Activated T-cell treated with anti-CD3 and anti-CD28 coated beads, Interleukin-2, amount 50 U/mL, for 24 hours (primary cell): ENCODE measurements around the gene RYK.
"Not testable (repeated sequence)": the region's sequence is repeated elsewhere in the genome, so short reads cannot be mapped to it uniquely, and the experiment has no call there.

Experiments used
- DNase-seq: peaks from one replicate; pipeline ENCODE4 v3.0.0-alpha.2; 2020
- H3K27ac Mint-ChIP-seq: 2 replicates; pipeline ENCODE4 v1.8.0; 2020; ENCODE audit warnings: mild to moderate bottlenecking, mixed read lengths
- H3K27me3 Mint-ChIP-seq: 2 replicates; pipeline ENCODE4 v1.8.0; 2020; ENCODE audit warnings: mixed read lengths
- H3K36me3 Mint-ChIP-seq: 2 replicates; pipeline ENCODE4 v1.8.0; 2020; ENCODE audit warnings: low read depth, mixed read lengths
- H3K4me1 Mint-ChIP-seq: 2 replicates; pipeline ENCODE4 v1.8.0; 2020; ENCODE audit warnings: low read depth, mixed read lengths
- H3K4me3 Mint-ChIP-seq: 2 replicates; pipeline ENCODE4 v1.8.0; 2020; ENCODE audit warnings: mild to moderate bottlenecking, moderate library complexity, mixed read lengths
- H3K9me3 Mint-ChIP-seq: 2 replicates; pipeline ENCODE4 v1.8.0; 2020; ENCODE audit warnings: mixed read lengths

Gene RYK

GRCh38 chr3:134277066-134277660 lies 26.5 kb upstream of the RYK start:
- H3K27me3 Mint-ChIP-seq: peaks cover 61% of the 10 kb centered on the region
- DNase-seq: no peak
- no peak overlapping the region for H3K4me3 Mint-ChIP-seq
- H3K36me3 Mint-ChIP-seq: no peaks in the 10 kb centered on the region
- H3K9me3 Mint-ChIP-seq: peaks cover 2% of the 10 kb centered on the region
- H3K27ac Mint-ChIP-seq: no peak overlapping the region
- H3K4me1 Mint-ChIP-seq: no peaks in the 10 kb centered on the region

- peaks cover 2% of the 10 kb centered on the region for H3K9me3 Mint-ChIP-seq
- no peaks in the 10 kb centered on the region for H3K36me3 Mint-ChIP-seq
- H3K27me3 Mint-ChIP-seq: peaks cover 61% of the 10 kb centered on the region
- H3K4me3 Mint-ChIP-seq: no peak overlapping the region
- H3K4me1 Mint-ChIP-seq: no peaks in the 10 kb centered on the region
- no peak overlapping the region for H3K27ac Mint-ChIP-seq
- DNase-seq: no peak
These were observed 25.4 kb upstream of the RYK start for GRCh38 chr3:134276086-134276485.

- not testable (repeated sequence) for H3K4me1 Mint-ChIP-seq, H3K36me3 Mint-ChIP-seq, H3K27ac Mint-ChIP-seq, H3K4me3 Mint-ChIP-seq, DNase-seq, H3K9me3 Mint-ChIP-seq
- H3K27me3 Mint-ChIP-seq: peaks cover 60% of the 10 kb centered on the region
These were observed 24.5 kb upstream of the RYK start for GRCh38 chr3:134275110-134275509.

- no peaks in the 10 kb centered on the region for H3K4me1 Mint-ChIP-seq
- no peak overlapping the region for H3K27ac Mint-ChIP-seq
- no peak overlapping the region for H3K4me3 Mint-ChIP-seq
- peaks cover 57% of the 10 kb centered on the region for H3K27me3 Mint-ChIP-seq
- no peaks in the 10 kb centered on the region for H3K36me3 Mint-ChIP-seq
- peaks cover 2% of the 10 kb centered on the region for H3K9me3 Mint-ChIP-seq
- no peak for DNase-seq
These were observed 23.9 kb upstream of the RYK start for GRCh38 chr3:134274571-134274970.

GRCh38 chr3:134267996-134268395 lies 17.3 kb upstream of the RYK start:
- H3K9me3 Mint-ChIP-seq: no peaks in the 10 kb centered on the region
- no peak for DNase-seq
- peaks cover 8% of the 10 kb centered on the region for H3K4me1 Mint-ChIP-seq
- H3K4me3 Mint-ChIP-seq: no peak overlapping the region
- H3K27me3 Mint-ChIP-seq: peaks cover 55% of the 10 kb centered on the region
- H3K27ac Mint-ChIP-seq: no peak overlapping the region
- H3K36me3 Mint-ChIP-seq: no peaks in the 10 kb centered on the region

GRCh38 chr3:134260987-134261386 lies 10.3 kb upstream of the RYK start:
- H3K9me3 Mint-ChIP-seq: no peaks in the 10 kb centered on the region
- no peak overlapping the region for H3K27ac Mint-ChIP-seq
- DNase-seq: no peak
- H3K36me3 Mint-ChIP-seq: no peaks in the 10 kb centered on the region
- H3K4me1 Mint-ChIP-seq: peaks cover 14% of the 10 kb centered on the region
- no peak overlapping the region for H3K4me3 Mint-ChIP-seq
- peaks cover 29% of the 10 kb centered on the region for H3K27me3 Mint-ChIP-seq

GRCh38 chr3:134258761-134259347 lies 8.2 kb upstream of the RYK start:
- H3K9me3 Mint-ChIP-seq: no peaks in the 10 kb centered on the region
- no peaks in the 10 kb centered on the region for H3K36me3 Mint-ChIP-seq
- H3K27me3 Mint-ChIP-seq: peaks cover 28% of the 10 kb centered on the region
- DNase-seq: no peak
- H3K4me1 Mint-ChIP-seq: peaks cover 24% of the 10 kb centered on the region
- no peak overlapping the region for H3K4me3 Mint-ChIP-seq
- no peak overlapping the region for H3K27ac Mint-ChIP-seq

- DNase-seq: no peak
- Mint-ChIP-seq H3K4me1 (peaks cover 45% of the 10 kb centered on the region), H3K9me3 (no peaks in the 10 kb centered on the region), H3K27ac (no peak overlapping the region), H3K4me3 (no peak overlapping the region), H3K36me3 (no peaks in the 10 kb centered on the region), H3K27me3 (peaks cover 17% of the 10 kb centered on the region)
These were observed 4.7 kb upstream of the RYK start for GRCh38 chr3:134255404-134255803.

GRCh38 chr3:134253475-134254226 lies 3.0 kb upstream of the RYK start:
- DNase-seq: no peak
- Mint-ChIP-seq H3K36me3 (peaks cover 8% of the 10 kb centered on the region), H3K4me3 (no peak overlapping the region), H3K27ac (peak overlapping the region; percentile 0), H3K4me1 (peaks cover 58% of the 10 kb centered on the region), H3K9me3 (no peaks in the 10 kb centered on the region), H3K27me3 (peaks cover 17% of the 10 kb centered on the region)

- H3K36me3 Mint-ChIP-seq: peaks cover 12% of the 10 kb centered on the region
- no peak overlapping the region for H3K4me3 Mint-ChIP-seq
- H3K9me3 Mint-ChIP-seq: no peaks in the 10 kb centered on the region
- no peak for DNase-seq
- peaks cover 67% of the 10 kb centered on the region for H3K4me1 Mint-ChIP-seq
- no peak overlapping the region for H3K27ac Mint-ChIP-seq
- peaks cover 17% of the 10 kb centered on the region for H3K27me3 Mint-ChIP-seq
These were observed 2.1 kb upstream of the RYK start for GRCh38 chr3:134252766-134253165.

- Mint-ChIP-seq H3K36me3 (peaks cover 18% of the 10 kb centered on the region), H3K27ac (peak overlapping the region; percentile 9), H3K9me3 (no peaks in the 10 kb centered on the region), H3K4me1 (peaks cover 73% of the 10 kb centered on the region), H3K27me3 (peaks cover 17% of the 10 kb centered on the region), H3K4me3 (peak overlapping the region; percentile 52)
- DNase-seq: no peak
These were observed 1.2 kb upstream of the RYK start for GRCh38 chr3:134251731-134252391.

GRCh38 chr3:134249935-134250716 lies 533 bp downstream of the RYK start:
- Mint-ChIP-seq H3K36me3 (peaks cover 26% of the 10 kb centered on the region), H3K27ac (peak overlapping the region; percentile 91), H3K27me3 (peaks cover 3% of the 10 kb centered on the region), H3K9me3 (no peaks in the 10 kb centered on the region), H3K4me1 (peaks cover 78% of the 10 kb centered on the region), H3K4me3 (peak overlapping the region; percentile 82)
- peak; percentile 78 for DNase-seq

- Mint-ChIP-seq H3K27me3 (no peaks in the 10 kb centered on the region), H3K9me3 (no peaks in the 10 kb centered on the region), H3K27ac (peak overlapping the region; percentile 91), H3K4me3 (peak overlapping the region; percentile 82), H3K36me3 (peaks cover 29% of the 10 kb centered on the region), H3K4me1 (peaks cover 81% of the 10 kb centered on the region)
- DNase-seq: no peak
These were observed 1.3 kb downstream of the RYK start for GRCh38 chr3:134249296-134249841.

GRCh38 chr3:134244921-134245320 lies 5.7 kb downstream of the RYK start:
- no peaks in the 10 kb centered on the region for H3K27me3 Mint-ChIP-seq
- H3K9me3 Mint-ChIP-seq: no peaks in the 10 kb centered on the region
- H3K4me3 Mint-ChIP-seq: no peak overlapping the region
- no peak for DNase-seq
- peaks cover 91% of the 10 kb centered on the region for H3K4me1 Mint-ChIP-seq
- H3K27ac Mint-ChIP-seq: no peak overlapping the region
- H3K36me3 Mint-ChIP-seq: peaks cover 31% of the 10 kb centered on the region
